IPS-NIHi11 (cell line): ENCODE results near the gene CD2BP2.
A peak's percentile ranks its signal among the peaks of the same experiment; 100 is the strongest.
"Not testable (repeated sequence)": the region's sequence is repeated elsewhere in the genome, so short reads cannot be mapped to it uniquely, and the experiment has no call there.

Experiments
- DNase-seq: peaks from one replicate; pipeline ENCODE4 v3.0.0; 2012; ENCODE audit warnings: mixed read lengths, low spot score

The CD2BP2 gene

GRCh38 chr16:30341971-30342370, 13.1 kb downstream of the CD2BP2 start:
- not testable (repeated sequence) for DNase-seq

GRCh38 chr16:30340621-30341020, 14.5 kb downstream of the CD2BP2 start:
- no peak for DNase-seq

GRCh38 chr16:30338715-30339114, 16.4 kb downstream of the CD2BP2 start:
- not testable (repeated sequence) for DNase-seq

- not testable (repeated sequence) for DNase-seq
Measured at GRCh38 chr16:30337964-30338357, 17.1 kb downstream of the CD2BP2 start.

- DNase-seq = no peak
Measured at GRCh38 chr16:30335598-30336474, 19.3 kb downstream of the CD2BP2 start.

- DNase-seq = peak; percentile 65
Measured at GRCh38 chr16:30335028-30335597, 20.0 kb downstream of the CD2BP2 start.

- DNase-seq = peak; percentile 63
Measured at GRCh38 chr16:30334473-30334989, 20.6 kb downstream of the CD2BP2 start.

- not testable (repeated sequence) for DNase-seq
Measured at GRCh38 chr16:30324220-30324619, 30.9 kb downstream of the CD2BP2 start.

- not testable (repeated sequence) for DNase-seq
Measured at GRCh38 chr16:30318647-30319046, 36.5 kb downstream of the CD2BP2 start.

- DNase-seq = not testable (repeated sequence)
Measured at GRCh38 chr16:30310937-30311336, 44.2 kb downstream of the CD2BP2 start.

GRCh38 chr16:30309255-30309654, 45.9 kb downstream of the CD2BP2 start:
- not testable (repeated sequence) for DNase-seq
